Omental fat pad (tissue), 4 donors: ENCODE measurements around the gene RIOK3. TPM values are rescaled to one million over a fixed set of nuclear protein-coding genes. Genes with fewer than 3 reads are reported as not detected.

Experiments
- ATAC-seq: fragments of 150-250 bp; one replicate; pipeline ENCODE4 v1.9.1; 2016; ENCODE audit warnings: mild to moderate bottlenecking, moderate library complexity; ENCODE audit not compliant: low FRiP score
- DNase-seq: peaks from one replicate; pipeline ENCODE4 v3.0.0-alpha.2; 2019; ENCODE audit warnings: low spot score
- CTCF ChIP-seq, 3 donors: fragments of 450-650 bp; IDR thresholded peaks; one replicate each; pipeline ENCODE4 v1.5.1; 2016 to 2017; ENCODE audit warnings: antibody characterized with exemption in 3 of 3, mild to moderate bottlenecking in 3 of 3, moderate library complexity in 2 of 3
- total RNA-seq, 4 donors: library from RNA; depleted of rRNA; stranded (reverse); fragments of >200 nt; gene quantifications; one replicate each; pipeline ENCODE4 v1.1.0, GENCODE V29; 2016

The RIOK3 gene
- total RNA-seq, 4 donors from 2014 or later, result 45.3 to 88.1 (median 65.3) TPM

DNA sequence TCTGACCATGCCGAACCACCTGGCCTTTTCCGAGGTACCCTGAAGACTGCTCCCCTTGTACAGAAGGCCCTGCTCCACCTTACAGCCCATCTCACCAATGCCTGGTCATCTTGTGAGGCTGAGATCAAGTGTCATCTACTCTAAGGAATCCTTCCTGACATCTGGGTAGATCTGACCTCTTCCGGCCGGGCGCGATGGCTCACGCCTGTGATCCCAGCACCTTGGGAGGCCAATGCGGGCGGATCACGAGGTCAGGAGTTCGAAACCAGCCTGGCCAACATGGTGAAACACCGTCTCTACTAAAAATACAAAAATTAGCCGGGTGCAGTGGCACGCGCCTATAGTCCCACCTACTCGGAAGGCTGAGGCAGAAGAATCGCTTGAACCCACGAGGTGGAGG, 2.1 kb upstream of the RIOK3 start:
- DNase-seq (no peak), ATAC-seq (no peak)
- no peak for TF ChIP-seq CTCF (IDR thresholded peaks at IDR 0.05)

GRCh38 chr18:23451491-23451890, 1.6 kb upstream of the RIOK3 start:
- DNase-seq (no peak), ATAC-seq (no peak)
- no peak for TF ChIP-seq CTCF (IDR thresholded peaks at IDR 0.05)

DNA sequence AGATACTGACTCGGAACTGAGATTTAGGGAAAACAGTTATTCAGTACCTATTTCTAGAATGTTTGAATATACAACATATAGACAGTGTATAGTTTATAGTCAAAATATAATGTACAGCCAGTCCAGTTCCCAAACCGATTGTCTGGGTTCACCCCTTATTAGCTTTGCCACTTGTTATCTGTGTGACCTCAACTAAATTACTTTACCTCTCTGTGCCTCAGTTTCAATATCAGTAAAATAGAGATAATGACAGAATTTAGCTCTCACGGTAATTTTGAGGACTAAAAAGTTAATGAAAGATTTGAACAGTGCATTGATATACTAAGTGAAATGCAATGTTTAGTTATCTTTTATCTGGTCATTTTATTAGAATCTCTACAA, 750 bp upstream of the RIOK3 start:
- DNase-seq (no peak), ATAC-seq (no peak)
- TF ChIP-seq CTCF (IDR thresholded peaks at IDR 0.05), result no peak

DNA sequence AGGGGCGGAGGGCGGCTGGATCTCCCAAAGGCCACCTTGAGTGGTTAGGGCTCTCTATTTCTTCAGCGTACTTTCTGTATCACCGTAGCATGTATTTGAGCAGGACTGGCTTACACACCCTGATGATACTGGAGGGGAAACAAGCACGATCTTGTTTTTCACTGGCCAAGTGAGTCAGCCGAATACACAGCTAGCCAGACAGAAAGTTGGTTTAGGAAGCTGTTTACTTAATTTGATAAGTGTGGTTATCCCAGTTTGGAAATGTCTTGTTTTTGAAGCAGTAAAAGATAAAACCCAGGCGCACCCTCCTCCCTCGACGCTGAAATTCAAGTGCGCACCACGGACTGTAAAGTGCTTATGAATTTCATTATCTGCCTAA, 582 bp downstream of the RIOK3 start:
- no peak for DNase-seq
- no peak for TF ChIP-seq CTCF (IDR thresholded peaks at IDR 0.05)
- peak; percentile 57 for ATAC-seq

DNA sequence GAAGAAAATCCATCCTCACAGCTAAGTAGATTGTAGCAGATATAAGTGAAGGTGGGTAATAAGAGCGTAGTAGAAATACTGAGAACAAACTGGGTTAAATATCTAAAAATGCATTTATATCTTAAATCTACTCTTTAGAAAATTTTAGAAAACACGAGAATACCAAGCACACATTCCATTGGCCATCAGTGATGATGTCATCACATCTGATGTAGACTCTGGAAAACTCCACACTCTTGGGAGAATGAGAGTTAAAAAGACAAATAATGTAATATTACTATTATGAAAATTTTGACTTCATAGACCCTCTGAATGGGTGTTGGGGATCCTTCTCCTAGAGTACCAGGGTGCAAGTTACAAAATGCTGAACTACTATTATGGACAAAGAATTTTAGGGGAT, 3.7 kb downstream of the RIOK3 start:
- no peak for TF ChIP-seq CTCF (IDR thresholded peaks at IDR 0.05)
- ATAC-seq (no peak), DNase-seq (no peak)

DNA sequence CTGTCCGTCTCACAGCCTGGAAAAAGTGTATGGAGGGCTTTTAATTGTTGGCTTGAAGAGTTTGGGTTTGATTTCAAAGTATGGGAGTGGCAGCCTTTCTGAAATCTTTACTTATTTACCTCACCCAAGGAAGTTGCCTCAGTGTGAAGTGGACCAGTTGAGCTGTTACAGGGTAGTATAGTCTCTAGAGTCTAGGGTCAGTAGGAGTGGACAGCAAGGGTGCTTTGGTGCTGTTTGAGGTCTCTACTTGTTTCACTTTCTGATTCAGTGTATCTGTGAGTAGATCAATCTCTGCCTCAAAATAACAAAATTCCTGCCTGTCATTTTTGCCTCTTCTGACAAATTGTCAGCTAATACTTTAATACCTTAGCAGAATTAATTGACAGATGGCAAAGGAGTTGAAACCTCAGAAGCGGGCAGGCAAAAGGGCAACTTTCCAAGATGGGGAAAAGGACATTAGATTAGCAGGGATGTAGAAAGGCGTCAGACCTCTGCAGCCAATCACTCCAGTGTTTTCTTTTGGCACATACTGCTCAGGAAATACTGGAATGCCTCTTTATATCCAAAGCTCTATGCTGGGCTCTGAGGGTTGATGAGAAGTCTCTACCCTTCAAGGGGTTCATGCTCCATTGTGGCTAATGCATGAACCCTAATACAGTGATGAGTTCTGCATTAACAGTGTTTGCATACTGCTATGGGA, 5.9 kb downstream of the RIOK3 start:
- no peak for DNase-seq
- no peak for TF ChIP-seq CTCF (IDR thresholded peaks at IDR 0.05)
- ATAC-seq, result no peak

DNA sequence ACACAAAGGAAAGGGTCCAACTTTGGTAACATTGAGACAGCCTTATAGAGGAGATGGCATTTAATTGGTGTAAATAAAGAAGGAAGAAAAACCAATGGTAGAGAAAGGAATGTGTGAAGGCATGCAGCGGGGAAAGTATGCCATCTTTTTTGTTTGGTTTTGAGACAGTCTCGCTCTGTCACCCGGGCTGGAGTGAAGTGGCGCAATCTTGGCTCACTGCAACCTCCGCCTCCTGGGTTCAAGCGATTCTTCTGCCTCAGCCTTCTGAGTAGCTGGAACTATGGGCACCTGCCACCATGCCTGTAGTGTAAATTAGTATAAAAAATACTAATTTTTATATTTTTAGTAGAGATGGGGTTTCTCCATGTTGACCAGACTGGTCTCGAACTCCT, 6.4 kb downstream of the RIOK3 start:
- no peak for TF ChIP-seq CTCF (IDR thresholded peaks at IDR 0.05)
- ATAC-seq (no peak), DNase-seq (no peak)
